Activated CD4-positive, alpha-beta T cell treated with anti-CD3 and anti-CD28 coated beads for 1 hour (primary cell): ENCODE results near the gene DIO1.
A peak's percentile ranks its signal among the peaks of the same experiment; 100 is the strongest.

Source experiments
- DNase-seq: peaks from one replicate; pipeline ENCODE4 v3.0.0-alpha.2; 2020

The DIO1 gene

GRCh38 chr1:53943490-53944043, 49.6 kb downstream of the DIO1 start:
- no peak for DNase-seq

- DNase-seq = no peak
Observed at GRCh38 chr1:53944469-53945182, 50.6 kb downstream of the DIO1 start.

GRCh38 chr1:53945183-53945432, 51.1 kb downstream of the DIO1 start:
- no peak for DNase-seq

- DNase-seq = peak; percentile 98
Observed at GRCh38 chr1:53945433-53946251, 51.7 kb downstream of the DIO1 start, which contains the start of gene IFT25. Gene IFT25 (minus strand): TSS chr1:53945699. CDS start chr1:53940082, 5,617 bp downstream.

GRCh38 chr1:53946252-53947171, 52.5 kb downstream of the DIO1 start, which contains the start of gene LRRC42:
Gene LRRC42 (plus strand): TSS chr1:53946350. CDS start chr1:53952000, 5,650 bp downstream.
- no peak for DNase-seq

GRCh38 chr1:53947172-53947907, 53.4 kb downstream of the DIO1 start:
- no peak for DNase-seq

- DNase-seq = no peak
Observed at GRCh38 chr1:53948291-53948690, 54.3 kb downstream of the DIO1 start.

GRCh38 chr1:53949023-53949990, 55.3 kb downstream of the DIO1 start:
- DNase-seq = no peak

GRCh38 chr1:53951697-53952096, 57.7 kb downstream of the DIO1 start:
- DNase-seq = no peak

GRCh38 chr1:53954128-53954527, 60.1 kb downstream of the DIO1 start:
- no peak for DNase-seq

- no peak for DNase-seq
Observed at GRCh38 chr1:53956308-53957168, 62.6 kb downstream of the DIO1 start.

- DNase-seq = no peak
Observed at GRCh38 chr1:53957194-53957818, 63.3 kb downstream of the DIO1 start.

- DNase-seq = no peak
Observed at GRCh38 chr1:53959664-53960250, 65.8 kb downstream of the DIO1 start.
